HUES6 (cell line): ENCODE data around the gene TCAF2.
"Not testable (repeated sequence)": the region's sequence is repeated elsewhere in the genome, so short reads cannot be mapped to it uniquely, and the experiment has no call there.

Experiments
- H3K27ac ChIP-seq: 2 replicates; pipeline ENCODE4 v1.7.0; 2013; ENCODE audit warnings: low read depth, mild to moderate bottlenecking, low read length, inconsistent platforms
- H3K27me3 ChIP-seq: 2 replicates; pipeline ENCODE4 v1.6.1; 2013; ENCODE audit warnings: low read length; ENCODE audit not compliant: control insufficient read depth, insufficient read depth
- H3K36me3 ChIP-seq: 2 replicates; pipeline ENCODE4 v1.6.1; 2013; ENCODE audit warnings: low read length; ENCODE audit not compliant: control insufficient read depth, insufficient read depth
- H3K4me1 ChIP-seq: 2 replicates; pipeline ENCODE4 v1.6.1; 2013; ENCODE audit warnings: low read length; ENCODE audit not compliant: control insufficient read depth, insufficient read depth
- H3K4me3 ChIP-seq: 2 replicates; pipeline ENCODE4 v1.5.1; 2013; ENCODE audit warnings: low read depth, low read length
- H3K9ac ChIP-seq: one replicate; pipeline ENCODE4 v1.6.1; 2013; ENCODE audit warnings: mild to moderate bottlenecking, low read length
- H3K9me3 ChIP-seq: 2 replicates; pipeline ENCODE4 v1.6.1; 2013; ENCODE audit warnings: low read depth, low read length; ENCODE audit not compliant: control insufficient read depth, insufficient read depth

Gene TCAF2

DNA sequence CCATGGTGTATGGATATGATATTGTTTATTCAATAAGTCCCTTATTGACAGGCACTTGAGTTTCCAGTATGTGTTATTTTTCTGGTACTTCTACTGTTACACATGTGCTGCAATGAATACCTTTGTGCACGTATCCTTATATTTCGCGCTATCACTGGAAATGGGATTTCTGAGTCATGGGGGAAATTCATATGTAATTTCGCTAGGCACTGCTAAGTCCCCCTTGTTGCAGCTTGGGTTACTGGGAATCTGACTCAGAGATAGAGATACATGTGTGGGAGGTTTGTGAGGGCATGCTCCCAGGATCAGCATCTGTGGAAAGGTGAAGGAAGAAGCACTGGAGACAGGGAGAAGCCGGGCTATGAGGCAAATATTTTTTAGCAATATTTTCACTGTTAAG is 9.9 kb downstream of the TCAF2 start:
- not testable (repeated sequence) for H3K9ac ChIP-seq, H3K27me3 ChIP-seq, H3K9me3 ChIP-seq, H3K36me3 ChIP-seq, H3K4me1 ChIP-seq, H3K4me3 ChIP-seq, H3K27ac ChIP-seq

DNA sequence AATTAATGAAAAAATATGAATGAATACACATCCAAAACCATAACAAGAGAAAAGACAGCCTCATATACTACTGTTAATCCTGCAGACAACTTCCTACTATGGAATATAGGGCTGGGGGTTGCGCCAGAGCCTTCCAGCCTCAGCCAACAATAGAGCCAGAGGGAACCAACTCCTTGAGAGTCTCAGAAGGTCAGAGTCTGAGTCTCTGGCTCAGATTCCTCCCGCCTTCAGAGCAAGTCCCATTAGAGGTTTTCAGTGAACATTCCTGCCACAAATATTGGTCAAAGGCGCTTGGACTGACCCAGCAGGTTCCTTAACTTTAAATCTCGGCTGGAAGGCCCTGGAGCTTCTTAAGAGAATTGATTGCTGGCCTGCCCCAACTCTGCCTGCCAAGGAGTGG is 11.7 kb downstream of the TCAF2 start:
- H3K9me3 ChIP-seq, H3K27ac ChIP-seq, H3K27me3 ChIP-seq, H3K36me3 ChIP-seq, H3K4me3 ChIP-seq, H3K4me1 ChIP-seq, H3K9ac ChIP-seq: not testable (repeated sequence)

DNA sequence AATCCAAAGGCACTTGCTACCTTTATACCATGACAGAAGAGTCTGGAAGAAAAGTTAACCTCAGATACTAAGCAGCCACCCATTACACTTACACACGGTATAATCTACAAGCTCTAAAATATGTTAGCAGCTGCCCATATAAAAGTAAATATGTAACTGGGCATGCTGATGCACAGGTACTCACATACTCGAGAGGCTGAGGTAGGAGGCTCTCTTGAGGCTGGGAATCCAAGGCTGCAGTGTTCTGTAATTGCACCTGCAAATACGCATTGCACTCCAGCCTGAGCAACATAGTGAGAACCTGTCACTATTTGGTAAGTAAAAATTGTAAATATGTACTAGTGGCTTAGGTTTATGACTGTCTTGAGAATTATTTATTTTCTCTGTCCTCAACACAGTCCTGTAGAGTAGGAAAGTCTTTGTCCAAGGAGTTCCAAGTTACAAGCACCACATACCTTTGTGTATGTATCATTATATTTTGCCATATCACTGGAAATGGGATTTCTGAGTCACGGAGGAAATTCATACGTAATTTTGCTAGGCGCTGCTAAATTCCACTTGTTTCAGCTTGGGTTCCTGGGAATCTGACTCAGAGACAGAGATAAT is 12.3 kb downstream of the TCAF2 start:
- H3K27ac ChIP-seq, H3K27me3 ChIP-seq, H3K36me3 ChIP-seq, H3K9me3 ChIP-seq, H3K4me1 ChIP-seq, H3K9ac ChIP-seq, H3K4me3 ChIP-seq: not testable (repeated sequence)

DNA sequence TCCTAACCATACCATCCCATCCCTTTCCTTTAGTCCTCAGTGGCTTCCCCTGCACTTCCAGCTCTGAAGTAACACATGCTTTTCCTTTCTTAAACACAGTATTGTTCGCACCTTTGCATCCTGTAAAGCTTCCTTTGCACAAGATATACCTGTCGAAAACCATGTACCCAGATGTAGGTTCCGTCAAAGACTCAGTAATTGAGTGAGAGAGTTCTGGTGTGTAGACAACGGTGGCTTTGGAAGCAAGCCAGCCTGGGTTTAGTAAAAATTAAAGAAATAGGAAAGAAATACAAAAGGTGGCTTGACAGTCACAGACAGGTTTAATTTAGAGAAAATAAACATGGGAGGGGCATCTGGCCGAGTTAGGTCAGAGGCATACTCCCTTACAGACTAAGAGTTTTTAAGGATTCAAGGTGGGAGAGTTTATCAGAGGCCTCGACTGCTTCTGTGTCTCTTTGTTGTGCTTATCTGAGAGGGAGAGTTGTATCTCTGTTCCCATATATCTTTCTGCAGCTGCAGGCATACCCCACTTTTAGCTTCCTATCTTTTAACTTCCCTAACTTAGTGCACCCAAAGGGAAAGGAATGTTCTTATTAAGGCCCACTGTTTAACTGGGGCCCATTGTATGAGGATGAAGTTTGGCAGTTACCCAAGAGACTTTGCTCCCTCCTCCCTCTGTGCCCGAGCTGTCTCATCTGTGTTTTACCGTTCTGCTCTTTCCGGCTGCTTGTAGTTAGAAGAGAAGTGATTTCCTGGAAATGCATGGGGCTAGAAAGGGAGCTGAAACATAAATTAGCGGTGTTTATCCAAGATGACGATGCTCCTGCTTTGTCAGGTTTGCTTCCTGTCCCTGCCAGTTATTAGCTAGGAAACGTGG is 14.8 kb downstream of the TCAF2 start:
- H3K4me1 ChIP-seq, H3K9ac ChIP-seq, H3K27ac ChIP-seq, H3K9me3 ChIP-seq, H3K27me3 ChIP-seq, H3K4me3 ChIP-seq, H3K36me3 ChIP-seq: not testable (repeated sequence)

DNA sequence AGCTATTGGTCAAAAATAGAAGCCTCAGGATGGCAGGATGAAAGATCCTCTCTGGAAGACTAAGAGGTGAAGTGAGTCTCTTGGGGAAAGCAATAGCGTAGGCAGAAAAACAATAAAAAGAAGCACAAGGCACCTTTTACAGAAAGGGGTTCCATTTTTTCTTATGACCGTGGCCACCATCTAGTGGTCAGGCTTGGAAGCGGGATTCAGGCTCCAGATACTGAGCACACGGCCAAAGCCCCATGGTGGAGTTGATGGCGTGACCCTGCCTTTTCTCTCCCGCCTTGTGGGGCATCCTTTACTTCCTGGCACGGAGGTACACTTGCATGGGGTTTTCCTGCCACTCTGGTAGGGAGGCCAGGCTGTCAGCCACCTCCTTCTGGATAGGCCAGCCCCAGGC is 18.6 kb downstream of the TCAF2 start:
- not testable (repeated sequence) for H3K36me3 ChIP-seq, H3K4me1 ChIP-seq, H3K9me3 ChIP-seq, H3K9ac ChIP-seq, H3K27me3 ChIP-seq, H3K4me3 ChIP-seq, H3K27ac ChIP-seq

DNA sequence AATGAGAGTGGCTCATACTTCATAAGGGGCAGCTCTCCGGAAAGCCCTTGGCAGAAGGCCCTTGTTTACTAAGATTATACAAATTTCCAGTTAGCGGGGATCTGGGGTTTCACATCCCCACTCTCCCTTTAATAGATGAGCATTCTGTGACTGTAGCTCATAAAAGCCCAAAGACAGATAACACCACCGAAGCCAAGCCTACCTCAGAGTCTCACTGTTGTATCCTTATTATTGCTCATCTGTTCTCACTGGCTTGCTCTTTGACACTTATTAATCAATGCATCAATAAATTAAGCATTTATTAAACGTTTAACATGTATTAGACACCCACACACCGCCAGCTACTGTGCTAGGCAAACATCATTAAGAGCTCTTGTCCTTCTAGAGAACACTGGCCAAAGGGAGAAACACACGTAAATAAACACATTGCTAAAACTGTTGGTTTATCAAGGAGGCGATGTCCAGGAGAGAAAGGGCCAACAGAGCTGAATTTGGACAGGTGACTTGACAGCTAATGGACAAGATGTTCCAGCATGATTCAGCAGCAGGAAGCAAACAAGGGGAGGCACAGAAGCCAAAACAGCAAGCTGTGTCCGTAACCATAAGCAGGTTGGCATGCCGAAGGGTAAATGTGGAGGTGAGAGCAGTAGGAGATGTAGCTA is 19.9 kb downstream of the TCAF2 start:
- not testable (repeated sequence) for H3K36me3 ChIP-seq, H3K4me1 ChIP-seq, H3K27ac ChIP-seq, H3K4me3 ChIP-seq, H3K9ac ChIP-seq, H3K9me3 ChIP-seq, H3K27me3 ChIP-seq

DNA sequence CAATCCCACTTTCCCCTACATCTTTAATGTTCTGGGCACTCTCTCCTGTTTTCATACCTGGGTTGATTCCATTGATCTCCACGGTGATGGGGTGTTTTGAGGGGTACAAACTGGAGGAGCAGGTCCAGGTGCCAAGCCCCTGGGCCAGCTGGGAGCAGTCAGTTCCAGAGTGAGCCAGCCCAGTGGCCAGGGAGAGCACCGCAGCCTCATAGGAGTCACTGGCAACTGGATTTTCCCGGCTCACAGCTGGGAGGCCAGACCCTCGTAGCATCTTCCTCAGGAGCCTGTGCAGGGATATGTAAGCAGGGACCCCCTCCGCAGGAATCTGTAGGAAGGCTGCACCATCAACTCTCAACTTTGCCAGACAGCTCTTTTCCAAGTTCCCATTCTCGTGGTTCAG is 25.8 kb downstream of the TCAF2 start:
- not testable (repeated sequence) for H3K36me3 ChIP-seq, H3K9ac ChIP-seq, H3K27ac ChIP-seq, H3K4me3 ChIP-seq, H3K4me1 ChIP-seq, H3K9me3 ChIP-seq, H3K27me3 ChIP-seq

DNA sequence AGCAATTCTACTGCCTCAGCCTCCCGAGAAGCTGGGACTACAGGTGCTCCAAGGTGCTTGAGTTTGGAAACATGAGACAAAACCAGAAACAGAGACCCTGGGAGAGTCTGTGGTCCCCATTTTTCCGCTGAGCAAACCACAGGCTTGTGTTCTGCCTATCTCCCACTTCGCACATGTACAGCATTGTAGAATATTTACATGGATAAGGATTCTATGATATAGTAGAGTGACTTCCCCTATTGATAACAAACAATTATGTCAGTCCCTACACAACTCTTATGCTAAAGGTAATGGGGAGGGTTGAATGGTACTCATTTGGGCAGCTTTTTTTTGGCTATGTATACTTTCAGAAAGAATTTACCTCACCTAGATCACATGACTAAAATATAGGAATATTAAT is 29.1 kb downstream of the TCAF2 start:
- H3K4me3 ChIP-seq, H3K9me3 ChIP-seq: not testable (repeated sequence)

DNA sequence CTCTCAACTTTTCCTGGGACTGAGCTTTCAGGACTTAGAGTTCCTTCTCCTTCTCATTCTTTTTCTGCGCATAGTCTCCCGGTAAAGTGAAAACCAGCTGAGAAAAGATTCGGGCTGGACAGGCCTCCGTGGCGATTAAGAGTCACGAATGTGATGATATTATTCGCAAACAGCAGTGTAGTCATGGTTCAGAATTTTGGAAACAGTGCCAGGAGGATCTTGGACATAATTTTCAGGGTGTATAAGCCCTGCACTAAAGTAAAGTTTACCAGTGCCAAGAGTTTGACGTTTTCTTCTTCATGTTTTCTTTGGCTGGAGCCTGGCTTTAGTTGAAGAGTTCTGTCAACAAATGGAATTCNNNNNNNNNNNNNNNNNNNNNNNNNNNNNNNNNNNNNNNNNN is 29.7 kb downstream of the TCAF2 start:
- not testable (repeated sequence) for H3K4me1 ChIP-seq, H3K27ac ChIP-seq, H3K36me3 ChIP-seq, H3K9ac ChIP-seq, H3K27me3 ChIP-seq, H3K4me3 ChIP-seq, H3K9me3 ChIP-seq

More for the DNA sequence above, 29.1 kb downstream of the TCAF2 start:
- H3K27me3 ChIP-seq, H3K27ac ChIP-seq, H3K4me1 ChIP-seq, H3K36me3 ChIP-seq, H3K9ac ChIP-seq: not testable (repeated sequence)
